Endothelial cell of umbilical vein (primary cell): ENCODE data around the gene POLR2E. TPM values are rescaled to one million over a fixed set of nuclear protein-coding genes. Genes with fewer than 3 reads are reported as not detected.

Experiments used
- BruUV-seq: library from RNA; stranded (reverse); fragments of 400-500 nt; replicated peaks from 2 replicates; lab custom pipeline; 2021; lab: Mats Ljungman, UMichigan
- CTCF ChIA-PET: fragments of 300-600, 350-600 bp; sonication (Branson Sonifier 250); formaldehyde crosslinking; loops from one replicate; lab custom pipeline; 2021; ENCODE audit warnings: antibody characterized with exemption, inconsistent platforms; lab: Charles Lee
- POLR2A ChIA-PET: fragments of 300-600, 350-600 bp; sonication (Branson Sonifier 250); formaldehyde crosslinking; loops from one replicate; lab custom pipeline; 2021; ENCODE audit warnings: antibody characterized with exemption, inconsistent platforms; lab: Charles Lee
- DNase-seq: peaks from one replicate; pipeline ENCODE4 v3.0.0-alpha.2; 2011; ENCODE audit warnings: low read depth, low spot score
- FAIRE-seq: peaks from 2 replicates; lab custom pipeline; 2011; peaks lifted over from hg19 to GRCh38; lab: Jason Lieb, UNC
- H2AFZ ChIP-seq: 2 replicates; pipeline ENCODE4 v1.6.0; 2012; ENCODE audit warnings: low read depth, low read length, control low read depth, inconsistent platforms
- H3K27ac ChIP-seq: 2 replicates; pipeline ENCODE4 v1.5.1; 2011; ENCODE audit warnings: low read depth, mild to moderate bottlenecking, control low read depth, low read length, moderate library complexity; ENCODE audit not compliant: insufficient read depth
- H3K27me3 ChIP-seq, 2 experiments: 2 replicates each; pipeline versions ENCODE4 v1.6.0 to v1.6.1; 2011; ENCODE audit warnings: low read length in 2 of 2, mixed read lengths in 1 of 2; ENCODE audit not compliant: control insufficient read depth in 2 of 2, insufficient read depth in 2 of 2
- H3K36me3 ChIP-seq, 2 experiments: 2 replicates in 1 of 2; 3 replicates in 1 of 2; pipeline ENCODE4 v1.5.1; 2011; ENCODE audit warnings: low read length in 2 of 2, mild to moderate bottlenecking in 1 of 2, moderate library complexity in 1 of 2; ENCODE audit not compliant: control insufficient read depth in 2 of 2, insufficient read depth in 2 of 2; ENCODE audit errors: extremely low read depth in 1 of 2
- H3K4me1 ChIP-seq: 3 replicates; pipeline ENCODE4 v1.5.1; 2011; ENCODE audit warnings: mild to moderate bottlenecking, low read length; ENCODE audit not compliant: control insufficient read depth, insufficient read depth; ENCODE audit errors: extremely low read depth
- H3K4me2 ChIP-seq: 2 replicates; pipeline ENCODE4 v1.6.1; 2011; ENCODE audit warnings: low read length, control low read depth, mixed read lengths; ENCODE audit not compliant: insufficient read depth
- H3K4me3 ChIP-seq, 3 experiments: fragments of 200-600 bp in 1 of 3; sonication (generic), shearing (Covaris generic) in 1 of 3; replicated peaks in 1 of 3; 2 replicates each; pipeline ENCODE4 v1.5.1; 2011 to 2016; ENCODE audit warnings: control low read depth in 3 of 3, low read length in 3 of 3, mild to moderate bottlenecking in 2 of 3, inconsistent platforms in 1 of 3, low read depth in 1 of 3, moderate library complexity in 1 of 3; ENCODE audit not compliant: insufficient read depth in 1 of 3
- H3K79me2 ChIP-seq: 2 replicates; pipeline ENCODE4 v1.6.0; 2012; ENCODE audit warnings: low read length, inconsistent platforms; ENCODE audit not compliant: control insufficient read depth, insufficient read depth
- H3K9ac ChIP-seq: replicated peaks from 2 replicates; pipeline ENCODE3; 2011; ENCODE audit warnings: low read length, control low read depth; ENCODE audit not compliant: insufficient read depth; ENCODE audit errors: extremely low read depth
- H3K9me1 ChIP-seq: replicated peaks from 3 replicates; pipeline ENCODE4 v1.6.0; 2011; ENCODE audit warnings: mild to moderate bottlenecking, low read length; ENCODE audit not compliant: control insufficient read depth, insufficient read depth; ENCODE audit errors: extremely low read depth
- H3K9me3 ChIP-seq: replicated peaks from 2 replicates; pipeline ENCODE4 v1.5.1; 2012; ENCODE audit warnings: low read length, inconsistent platforms; ENCODE audit not compliant: control insufficient read depth, insufficient read depth
- H4K20me1 ChIP-seq: replicated peaks from 2 replicates; pipeline ENCODE3; 2011; ENCODE audit warnings: mild to moderate bottlenecking, low read length; ENCODE audit not compliant: control insufficient read depth, insufficient read depth; ENCODE audit errors: extremely low read depth
- EZH2 ChIP-seq: IDR thresholded peaks from 2 replicates; pipeline ENCODE4 v1.6.1; 2012; ENCODE audit warnings: borderline replicate concordance, low read depth, mild to moderate bottlenecking, moderate library complexity, low read length, inconsistent platforms; ENCODE audit not compliant: severe bottlenecking
- FOS ChIP-seq: IDR thresholded peaks from 2 replicates; pipeline ENCODE4 v1.6.1; 2011; ENCODE audit warnings: mild to moderate bottlenecking, low read length, moderate library complexity, borderline replicate concordance; ENCODE audit not compliant: insufficient read depth
- GATA2 ChIP-seq: IDR thresholded peaks from 2 replicates; pipeline ENCODE4 v1.7.0; 2011; ENCODE audit warnings: low read depth, mild to moderate bottlenecking, moderate library complexity, mixed read lengths, low read length; ENCODE audit not compliant: insufficient read length, insufficient read depth
- JUN ChIP-seq: IDR thresholded peaks from 2 replicates; pipeline ENCODE4 v1.6.1; 2011; ENCODE audit warnings: borderline replicate concordance, low read depth; ENCODE audit not compliant: insufficient read length, insufficient read depth
- MYC ChIP-seq: IDR thresholded peaks from one replicate; pipeline ENCODE4 v1.6.1; 2011; ENCODE audit warnings: mild to moderate bottlenecking, low read depth, low read length
- POLR2A ChIP-seq: IDR thresholded peaks from 2 replicates; pipeline ENCODE4 v1.6.1; 2012; ENCODE audit warnings: low read depth, mild to moderate bottlenecking, control low read depth, low read length
- POLR2AphosphoS5 ChIP-seq: IDR thresholded peaks from 2 replicates; pipeline ENCODE4 v1.6.1; 2012; ENCODE audit warnings: low read depth, mild to moderate bottlenecking, control low read depth, low read length, moderate library complexity; ENCODE audit not compliant: insufficient read depth
- dilution Hi-C: fragments of 300-500 bp; cut with MboI; formaldehyde crosslinking; loops from one replicate; pipeline ENCODE4 v1.15.0; 2019; ENCODE audit warnings: low sequenced_read_pairs; ENCODE audit not compliant: extremely low pct_ligation_motif_present
- intact Hi-C: fragments of 100-400 bp; cut with micrococcal nuclease; formaldehyde crosslinking; loops from one replicate; pipeline ENCODE4 v1.10.0; 2022
- polyA plus RNA-seq, 4 experiments: library from polyadenylated mRNA; depleted of rRNA in 3 of 4; stranded (reverse) in 3 of 4; unstranded in 1 of 4; fragments of >200 nt; gene quantifications; 2 replicates each; pipeline versions ENCODE4 v1.2.1 to v1.2.3, GENCODE V29; 2011 to 2012; ENCODE audit warnings: missing spikeins in 1 of 4
- total RNA-seq: library from RNA; stranded (reverse); gene quantifications from 2 replicates; pipeline ENCODE4 v1.2.3, GENCODE V29; 2021
- TF ChIP-seq, protein P1 (sequence below), 2 donors: IDR thresholded peaks; 1 replicate in 1 of 2; 2 replicates in 1 of 2; pipeline ENCODE4 v1.5.1; 2011; ENCODE audit warnings: low read length in 2 of 2, mild to moderate bottlenecking in 2 of 2, moderate library complexity in 2 of 2, control low read depth in 1 of 2, inconsistent platforms in 1 of 2, low read depth in 1 of 2; ENCODE audit not compliant: insufficient read depth in 1 of 2; ENCODE audit errors: extremely low read depth in 1 of 2
- TF ChIP-seq, protein P2 (sequence below): IDR thresholded peaks from 2 replicates; pipeline ENCODE4 v1.6.1; 2011; ENCODE audit not compliant: insufficient read depth, insufficient read length

The POLR2E gene
- total and polyA plus RNA-seq, 2 donors (not counting 3 experiments of a cell fraction or from before 2014, with no cell fraction given) = 272 to 344 TPM

DNA sequence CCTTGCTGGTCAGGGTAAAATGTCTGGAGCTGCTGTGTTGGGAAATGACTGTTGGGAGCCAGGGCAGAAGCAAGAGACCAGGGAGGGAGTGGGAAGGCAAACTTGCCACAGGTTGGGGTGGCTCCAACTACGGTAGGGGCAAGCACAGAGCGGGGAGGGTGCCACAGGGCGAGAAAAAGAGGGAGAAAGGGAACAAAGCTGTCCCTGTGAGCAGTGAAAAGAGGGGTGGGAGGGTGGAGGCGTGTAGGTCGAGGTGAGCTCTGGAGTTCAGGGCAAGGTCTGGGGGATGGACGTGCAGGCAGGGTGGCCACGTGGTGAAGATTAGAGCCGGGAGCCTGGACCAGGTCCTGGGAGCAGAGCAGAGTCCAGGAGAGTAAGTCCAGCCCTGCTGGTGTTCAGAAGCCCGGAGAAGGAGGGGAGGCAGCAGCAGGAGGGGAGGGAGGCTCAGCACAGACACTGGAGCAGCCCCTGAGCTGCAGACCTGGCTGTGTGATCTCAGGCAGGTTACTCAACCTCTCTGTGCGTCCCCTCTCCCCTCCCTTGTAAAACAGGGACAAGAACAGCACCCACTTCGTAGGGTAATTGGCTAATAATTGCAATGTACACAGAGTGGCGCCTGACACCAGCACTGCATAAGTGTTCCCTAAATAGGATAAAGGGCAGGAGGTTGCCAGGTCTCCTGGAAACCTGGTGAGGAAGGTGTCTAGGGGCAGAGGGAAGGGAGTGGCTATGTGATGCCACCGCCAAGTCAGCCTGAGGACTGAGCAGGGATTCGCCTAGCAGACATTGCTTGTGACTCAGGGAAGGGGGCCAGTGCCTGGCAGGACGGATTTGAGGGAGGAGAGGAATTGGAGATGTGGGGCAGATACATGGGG lies 3.2 kb upstream of the POLR2E start:
- Histone ChIP-seq H3K27ac (no peak overlapping the region), H3K36me3 (no peaks in the 10 kb centered on the region), H3K9me3 (peaks cover 2% of the 10 kb centered on the region), H3K4me1 (peaks cover 36% of the 10 kb centered on the region), H3K9ac (no peak overlapping the region), H2AFZ (no peak overlapping the region), H3K27me3 (no peaks in the 10 kb centered on the region), H3K79me2 (peaks cover 17% of the 10 kb centered on the region), H3K4me3 (no peak overlapping the region), H3K9me1 (no peaks in the 10 kb centered on the region), H3K4me2 (no peak overlapping the region), H4K20me1 (no peaks in the 10 kb centered on the region)
- dilution Hi-C loops = no loop called here
- ChIA-PET CTCF (interaction anchor here (0.6 kb wide), 1 partner anchor 69 kb away, joined by 3 read pairs; no protein-coding TSS in a partner anchor), POLR2A (no interaction called here)
- intact Hi-C loops = no loop called here
- FAIRE-seq (no peak), DNase-seq (no peak)
- no peak for TF ChIP-seq POLR2A
- TF ChIP-seq EZH2 = no peak
- TF ChIP-seq MYC = no peak
- no peak for TF ChIP-seq JUN
- TF ChIP-seq FOS = no peak
- TF ChIP-seq, protein P1, sequence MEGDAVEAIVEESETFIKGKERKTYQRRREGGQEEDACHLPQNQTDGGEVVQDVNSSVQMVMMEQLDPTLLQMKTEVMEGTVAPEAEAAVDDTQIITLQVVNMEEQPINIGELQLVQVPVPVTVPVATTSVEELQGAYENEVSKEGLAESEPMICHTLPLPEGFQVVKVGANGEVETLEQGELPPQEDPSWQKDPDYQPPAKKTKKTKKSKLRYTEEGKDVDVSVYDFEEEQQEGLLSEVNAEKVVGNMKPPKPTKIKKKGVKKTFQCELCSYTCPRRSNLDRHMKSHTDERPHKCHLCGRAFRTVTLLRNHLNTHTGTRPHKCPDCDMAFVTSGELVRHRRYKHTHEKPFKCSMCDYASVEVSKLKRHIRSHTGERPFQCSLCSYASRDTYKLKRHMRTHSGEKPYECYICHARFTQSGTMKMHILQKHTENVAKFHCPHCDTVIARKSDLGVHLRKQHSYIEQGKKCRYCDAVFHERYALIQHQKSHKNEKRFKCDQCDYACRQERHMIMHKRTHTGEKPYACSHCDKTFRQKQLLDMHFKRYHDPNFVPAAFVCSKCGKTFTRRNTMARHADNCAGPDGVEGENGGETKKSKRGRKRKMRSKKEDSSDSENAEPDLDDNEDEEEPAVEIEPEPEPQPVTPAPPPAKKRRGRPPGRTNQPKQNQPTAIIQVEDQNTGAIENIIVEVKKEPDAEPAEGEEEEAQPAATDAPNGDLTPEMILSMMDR (IDR thresholded peaks at IDR 0.05; ENCODE audit: extremely low read depth in 1 of 2, insufficient read depth in 1 of 2, low read depth in 1 of 2, low read length in 2 of 2) = no peak
- TF ChIP-seq GATA2 = no peak
- TF ChIP-seq, protein P2, sequence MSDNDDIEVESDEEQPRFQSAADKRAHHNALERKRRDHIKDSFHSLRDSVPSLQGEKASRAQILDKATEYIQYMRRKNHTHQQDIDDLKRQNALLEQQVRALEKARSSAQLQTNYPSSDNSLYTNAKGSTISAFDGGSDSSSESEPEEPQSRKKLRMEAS = no peak
- TF ChIP-seq POLR2AphosphoS5 = no peak
- BruUV-seq = no TSS peak
